ENCODE data around the gene NFYC. TPM values are rescaled to one million over a fixed set of nuclear protein-coding genes. Genes with fewer than 3 reads are reported as not detected.

NFYC gene
- 10 to 100 TPM; 60.1 to 71.1 TPM for total RNA-seq
- long read RNA-seq, transcript NFYC-202 (10 exons, 1,202 nt): minor isoform, 7 of 111 reads
- long read RNA-seq, transcript NFYC-213 (10 exons, 1,950 nt): major isoform, 70 of 111 reads
- long read RNA-seq, transcript NFYC-215 (10 exons, 1,911 nt): minor isoform, 6 of 111 reads
- long read RNA-seq, partial matches to known transcripts: 0 of 111 reads
- long read RNA-seq, other reads (novel, unspliced or antisense): 27 of 111 reads

GRCh38 chr1:40691538-40692428, at the start of gene NFYC:
NFYC (plus strand) TSS chr1:40691704; CDS start chr1:40738844, 47,140 bp downstream.
- ATAC-seq (peak; percentile 97), DNase-seq (peak; percentile 97)
- intact Hi-C loops (cut with DNase I): no loop called here

GRCh38 chr1:40645118-40645680, 46.3 kb upstream of the NFYC start:
- intact Hi-C loops (cut with DNase I): no loop called here
- ATAC-seq: no peak
- DNase-seq: no peak

GRCh38 chr1:40646315-40646714, 45.2 kb upstream of the NFYC start:
- no peak for DNase-seq
- no peak for ATAC-seq
- intact Hi-C loops (cut with DNase I): no loop called here

DNA sequence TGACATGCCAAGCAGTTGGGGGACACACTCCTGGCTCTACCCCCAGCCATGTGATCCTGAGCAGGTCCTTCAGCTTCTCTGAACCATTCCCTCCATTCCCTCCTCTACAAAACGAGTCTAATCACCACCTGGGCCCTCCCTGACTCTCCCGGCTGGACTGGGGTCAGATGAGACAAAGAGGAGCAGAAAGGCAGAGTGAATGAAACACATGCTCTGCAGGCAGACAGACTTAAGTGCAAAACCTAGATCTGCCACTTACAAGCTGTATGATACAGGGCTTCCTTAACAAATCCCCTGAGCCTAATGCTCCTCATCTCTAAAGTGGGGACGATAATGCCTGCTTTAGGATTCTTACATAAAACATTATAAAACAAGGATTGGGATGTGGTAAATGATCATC, 43.3 kb upstream of the NFYC start:
- intact Hi-C loops (cut with DNase I): no loop called here
- ATAC-seq (no peak), DNase-seq (no peak)

GRCh38 chr1:40648928-40649591, 42.4 kb upstream of the NFYC start:
- ATAC-seq (no peak), DNase-seq (no peak)
- intact Hi-C loops (cut with DNase I): no loop called here

DNA sequence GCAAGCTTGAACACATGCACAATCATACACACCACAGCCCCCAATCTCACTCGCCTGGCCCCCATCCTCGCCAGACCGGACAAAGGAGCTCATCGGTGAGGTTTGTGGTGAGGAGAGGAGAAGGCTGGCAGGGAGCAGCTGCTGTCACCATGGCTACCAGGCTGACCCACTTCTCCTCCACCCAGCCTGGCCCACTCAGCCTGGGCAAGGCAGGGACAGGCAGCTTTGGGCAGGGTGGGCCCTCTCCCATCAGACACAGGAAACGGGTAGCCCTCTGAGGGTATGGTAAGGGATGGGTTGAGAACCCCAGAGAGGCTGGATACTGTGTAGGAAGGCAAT, 41.9 kb upstream of the NFYC start:
- intact Hi-C loops (cut with DNase I): no loop called here
- DNase-seq: no peak
- ATAC-seq: no peak

DNA sequence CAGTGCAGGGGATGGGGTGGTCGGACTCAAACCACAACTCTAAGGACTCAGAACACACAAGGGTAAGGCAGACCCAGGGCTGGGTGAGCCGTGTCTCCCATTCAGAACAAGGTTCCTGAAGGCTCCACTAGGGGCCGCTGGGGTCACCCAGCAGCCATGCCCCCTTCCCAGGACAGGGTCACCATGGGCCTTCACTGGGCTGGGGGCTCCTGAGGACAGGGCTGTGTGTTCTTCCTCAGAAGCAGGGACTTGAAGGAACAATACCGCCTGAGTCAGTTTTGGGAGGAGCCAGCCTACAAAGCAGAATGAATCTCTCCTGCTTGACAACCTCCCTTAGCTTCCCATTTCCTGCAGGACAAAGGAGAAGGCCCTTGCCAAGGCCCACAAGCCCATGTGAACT, 41.4 kb upstream of the NFYC start:
- DNase-seq (no peak), ATAC-seq (no peak)
- intact Hi-C loops (cut with DNase I): no loop called here

DNA sequence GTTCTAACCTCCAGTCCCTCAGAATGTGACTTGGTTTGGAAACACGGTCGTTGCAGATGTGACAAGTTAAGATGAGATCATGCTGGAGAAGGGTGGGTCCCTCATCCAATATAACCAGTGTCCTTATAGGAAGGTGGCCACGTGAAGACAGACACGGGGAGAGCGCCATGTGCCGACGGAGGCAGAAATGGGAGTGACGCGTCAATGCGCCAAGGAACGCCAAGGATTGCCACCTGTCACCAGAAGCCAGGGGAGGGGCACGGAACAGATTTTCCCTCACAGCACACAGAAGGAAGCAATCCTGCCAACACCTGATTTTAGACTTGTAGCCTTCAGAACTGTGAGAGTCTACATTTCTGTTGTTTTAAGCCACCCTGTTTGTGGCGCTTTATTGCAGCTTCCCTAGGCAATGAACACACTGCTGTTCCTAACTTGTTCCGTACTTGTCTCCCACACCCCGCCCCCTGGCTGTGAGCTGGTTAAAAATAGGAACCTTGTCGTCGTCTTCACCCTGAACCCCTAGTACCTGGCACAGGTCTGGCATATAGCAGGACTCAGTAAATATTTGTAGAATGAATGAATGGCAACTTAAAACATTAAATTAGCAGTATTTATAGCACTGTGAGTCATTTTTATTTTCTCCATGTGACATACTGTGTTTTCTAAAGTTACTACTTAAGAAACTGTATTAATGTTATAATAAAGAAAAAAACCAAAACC, 40.2 kb upstream of the NFYC start:
- DNase-seq (peak; percentile 45), ATAC-seq (peak in 1 of 2 donors; percentile 21)
- intact Hi-C loops (cut with DNase I): no loop called here

DNA sequence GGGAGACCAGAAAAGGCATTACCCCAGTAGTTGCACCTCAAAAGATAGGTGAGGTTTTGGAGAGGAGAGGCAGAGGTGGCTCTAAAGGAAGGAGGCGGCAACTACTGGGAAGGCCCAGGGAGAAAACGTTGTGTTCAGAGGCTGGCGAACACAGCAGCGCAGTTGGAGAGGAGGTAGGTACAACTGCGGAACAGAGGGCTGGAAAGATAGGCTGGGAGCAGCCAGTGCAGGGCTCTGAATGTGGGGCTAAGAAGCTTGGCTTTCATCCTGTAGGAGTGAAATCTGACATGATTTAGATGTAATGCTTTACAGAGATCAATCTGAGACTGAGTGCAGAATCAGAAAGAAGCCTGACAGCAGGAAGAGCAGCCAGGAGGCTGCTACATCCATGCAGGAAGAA, 39.0 kb upstream of the NFYC start:
- intact Hi-C loops (cut with DNase I): no loop called here
- DNase-seq: no peak
- no peak for ATAC-seq

- ATAC-seq: no peak
- intact Hi-C loops (cut with DNase I): no loop called here
- no peak for DNase-seq
These were observed 38.5 kb upstream of the NFYC start for GRCh38 chr1:40652979-40653378.

GRCh38 chr1:40653851-40654537, 37.5 kb upstream of the NFYC start:
- DNase-seq: no peak
- ATAC-seq: peak in 1 of 2 donors; percentile 43
- intact Hi-C loops (cut with DNase I): no loop called here

GRCh38 chr1:40657046-40657445, 34.5 kb upstream of the NFYC start:
- intact Hi-C loops (cut with DNase I): no loop called here
- ATAC-seq (no peak), DNase-seq (no peak)

- no peak for DNase-seq
- intact Hi-C loops (cut with DNase I): no loop called here
- ATAC-seq: peak in 1 of 2 donors; percentile 20
These were observed 32.5 kb upstream of the NFYC start for GRCh38 chr1:40658751-40659648.

DNA sequence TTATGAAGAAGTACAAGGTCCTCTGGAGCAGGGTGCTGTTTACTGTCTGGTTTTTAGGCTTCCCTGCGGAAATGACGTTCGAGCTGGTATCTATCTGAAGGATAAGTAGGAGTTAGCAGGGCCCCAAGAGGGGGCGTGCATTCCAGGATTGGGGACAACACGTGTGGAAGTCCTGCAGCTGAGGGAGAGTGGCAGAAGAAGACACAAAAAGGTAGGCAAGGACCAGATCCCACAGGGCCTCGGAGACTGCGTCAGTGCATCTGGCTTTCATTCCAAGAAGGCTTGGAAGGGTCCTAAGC, 31.9 kb upstream of the NFYC start:
- no peak for DNase-seq
- ATAC-seq: peak in 1 of 2 donors; percentile 29
- intact Hi-C loops (cut with DNase I): no loop called here

DNA sequence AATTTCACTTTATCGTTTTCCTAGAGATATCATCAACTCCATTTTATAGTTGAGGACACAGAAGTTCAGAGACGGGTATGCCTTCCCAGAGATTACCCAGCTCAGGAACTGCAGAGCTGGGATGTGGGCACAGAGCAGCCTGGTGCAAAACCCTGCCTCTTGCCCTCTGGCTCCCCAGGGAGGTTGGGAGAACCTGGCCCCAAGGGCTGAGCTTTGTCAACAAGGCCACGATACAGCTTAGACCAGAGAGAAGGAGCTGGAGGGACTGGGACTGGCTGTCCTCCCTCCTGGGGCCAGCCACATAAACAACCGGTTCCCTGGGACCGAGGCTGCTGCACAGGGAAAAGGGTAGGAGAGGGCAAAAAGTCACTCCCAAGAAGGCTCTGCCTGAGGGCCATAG, 29.8 kb upstream of the NFYC start:
- no peak for DNase-seq
- intact Hi-C loops (cut with DNase I): no loop called here
- no peak for ATAC-seq

DNA sequence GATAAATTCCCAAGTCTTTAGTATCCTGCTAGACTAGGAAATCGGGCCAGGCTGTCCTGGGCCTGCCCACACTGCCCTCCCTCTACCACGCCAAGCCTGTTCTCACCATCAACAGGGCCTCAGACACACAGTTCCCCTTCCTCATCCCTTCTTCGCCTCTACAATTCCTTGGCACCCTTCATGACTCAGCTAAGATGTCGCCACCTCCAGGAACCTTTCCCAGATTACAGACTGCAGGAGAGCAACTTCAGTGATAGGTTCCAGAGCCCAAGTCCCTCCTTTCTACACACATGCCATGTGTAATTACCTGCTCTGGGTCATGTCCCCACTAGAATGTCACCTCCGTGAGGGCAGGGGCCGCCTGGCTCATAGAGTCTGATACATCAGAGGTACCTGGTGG, 29.4 kb upstream of the NFYC start:
- ATAC-seq (no peak), DNase-seq (no peak)
- intact Hi-C loops (cut with DNase I): no loop called here

- DNase-seq (no peak), ATAC-seq (no peak)
- intact Hi-C loops (cut with DNase I): no loop called here
These were observed 28.6 kb upstream of the NFYC start for GRCh38 chr1:40662864-40663263.

Measured in left cardiac atrium (tissue), 4 donors.